G401.6 (cell line): ENCODE results near the gene NELFB.

ENCODE experiments used
- FAIRE-seq: peaks from 2 replicates; lab custom pipeline; 2012; peaks lifted over from hg19 to GRCh38; lab: Jason Lieb, UNC

Gene NELFB

GRCh38 chr9:137314561-137315560 lies 59.7 kb downstream of the NELFB start:
- no peak for FAIRE-seq

GRCh38 chr9:137315581-137316011 lies 60.5 kb downstream of the NELFB start:
- FAIRE-seq, result no peak

DNA sequence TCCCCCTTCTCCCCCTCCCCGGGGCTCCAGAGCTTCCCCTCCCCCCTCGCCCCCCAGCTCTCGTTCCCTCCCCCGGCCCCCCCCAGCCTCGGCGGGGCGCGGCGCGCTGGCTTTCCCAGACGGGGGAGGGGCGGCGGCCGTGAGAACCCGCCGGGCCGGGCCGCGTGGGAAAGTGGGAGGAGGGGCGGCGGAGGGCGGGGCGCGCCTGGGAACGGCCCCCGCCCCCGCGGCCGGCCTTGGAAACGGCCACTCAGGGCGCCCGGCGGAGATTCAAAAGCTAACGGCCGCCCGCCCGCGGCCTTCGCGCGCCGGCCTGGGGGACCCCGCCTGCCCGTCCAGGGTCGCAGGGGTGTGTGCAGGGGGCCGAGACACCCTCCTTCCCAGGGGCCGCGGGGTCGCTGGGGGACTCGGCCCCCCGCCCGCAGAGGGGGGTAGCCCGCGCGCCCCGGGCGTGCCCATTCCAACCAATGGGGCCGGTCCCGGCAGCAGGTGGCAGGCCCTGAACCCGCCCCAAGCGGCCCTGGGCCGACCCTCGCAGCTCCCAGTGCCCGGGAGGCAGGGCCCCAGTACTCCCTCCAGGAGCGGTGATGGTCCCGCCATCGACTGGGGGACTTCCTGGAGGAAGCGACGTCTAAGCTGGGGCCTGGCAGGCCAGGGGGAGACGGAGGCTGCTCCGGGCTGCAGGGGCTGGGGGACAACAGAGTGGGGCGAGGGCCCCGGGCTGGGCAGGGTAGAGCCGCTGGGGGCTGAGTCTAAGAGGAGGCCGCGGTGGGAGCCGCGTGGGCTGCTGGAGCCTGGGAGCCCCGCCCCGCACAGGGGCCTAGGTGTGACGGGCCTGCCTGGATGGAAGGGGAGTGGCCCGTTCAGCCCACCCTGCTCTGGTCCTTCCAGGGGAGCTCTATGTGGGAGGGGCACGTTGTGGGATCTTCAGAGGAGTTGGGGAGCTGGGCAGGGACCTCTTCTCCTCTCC lies 61.2 kb downstream of the NELFB start:
- no peak for FAIRE-seq

DNA sequence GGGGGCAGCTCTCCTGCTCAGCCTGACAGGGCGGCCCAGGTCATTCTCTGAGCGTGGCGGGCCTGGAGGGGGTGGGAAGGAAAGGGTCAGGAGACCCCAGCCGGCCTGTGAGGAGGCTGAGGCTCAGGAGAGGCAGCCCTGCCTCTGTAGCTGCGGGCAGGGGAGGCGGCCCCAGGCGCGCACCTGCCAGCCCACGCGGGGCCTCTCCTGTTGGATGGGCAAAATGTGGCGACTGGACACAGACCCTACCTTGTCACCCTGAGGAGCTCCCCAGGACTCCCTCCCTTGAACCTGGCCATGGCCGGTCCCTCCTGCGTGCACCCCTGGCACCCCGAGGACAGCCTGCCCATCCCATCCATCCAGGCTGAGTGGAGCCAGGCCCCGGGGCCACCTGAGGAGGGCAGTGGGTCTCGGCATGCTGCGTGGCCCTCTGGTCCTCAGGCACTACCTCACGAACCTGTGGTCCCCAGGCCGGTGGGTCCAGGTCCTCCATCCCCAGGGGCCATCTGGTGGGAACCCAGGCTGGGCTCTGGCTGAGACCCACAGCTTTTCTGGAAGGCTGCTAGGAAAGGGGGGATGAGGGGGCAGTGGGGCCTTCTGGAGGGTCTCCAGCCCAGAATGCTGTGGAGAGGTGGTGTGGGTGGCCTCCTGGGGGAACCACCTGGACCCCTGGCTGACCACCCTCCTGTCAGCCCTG lies 62.0 kb downstream of the NELFB start:
- FAIRE-seq, result no peak

DNA sequence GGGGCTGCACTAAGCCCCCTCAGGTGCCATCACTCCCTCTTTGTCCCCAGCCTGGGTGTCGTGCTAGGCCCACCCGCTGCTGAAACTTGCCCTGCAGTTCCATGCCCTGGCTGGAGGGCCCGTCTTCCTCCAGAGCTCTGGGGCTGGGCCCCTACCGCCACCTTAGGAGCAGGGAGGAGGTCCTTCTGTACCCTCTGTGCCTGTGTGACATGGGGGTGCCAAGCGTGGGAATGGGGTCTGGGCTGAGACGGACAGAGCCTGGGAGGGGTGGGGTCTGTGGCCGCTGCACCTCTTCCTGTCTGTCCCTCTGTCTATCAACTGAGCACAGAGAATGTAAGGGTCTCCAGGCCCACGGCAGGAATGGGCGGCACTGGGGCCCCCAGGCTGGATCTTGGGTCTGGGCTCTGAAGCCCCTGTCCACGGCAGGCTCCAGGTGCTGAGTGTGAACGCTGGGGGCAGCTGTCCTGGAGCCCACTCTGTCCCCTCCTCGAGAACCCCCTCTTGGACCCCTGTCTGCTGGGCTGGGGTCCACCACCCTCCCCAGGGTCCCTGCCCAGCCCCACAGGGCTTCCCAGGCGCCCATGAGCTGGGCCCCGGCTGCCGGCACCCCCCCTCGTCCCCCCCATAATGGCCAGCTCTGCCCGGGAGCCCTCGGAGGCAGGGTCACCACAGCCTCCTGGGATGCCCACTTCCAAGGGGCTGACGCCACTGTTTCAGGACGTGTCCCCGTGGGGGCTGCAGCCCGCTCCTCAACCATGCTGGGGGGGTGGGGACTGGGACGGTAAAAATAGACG lies 62.8 kb downstream of the NELFB start:
- no peak for FAIRE-seq

- no peak for FAIRE-seq
Observed at GRCh38 chr9:137318602-137319001, 63.5 kb downstream of the NELFB start.

DNA sequence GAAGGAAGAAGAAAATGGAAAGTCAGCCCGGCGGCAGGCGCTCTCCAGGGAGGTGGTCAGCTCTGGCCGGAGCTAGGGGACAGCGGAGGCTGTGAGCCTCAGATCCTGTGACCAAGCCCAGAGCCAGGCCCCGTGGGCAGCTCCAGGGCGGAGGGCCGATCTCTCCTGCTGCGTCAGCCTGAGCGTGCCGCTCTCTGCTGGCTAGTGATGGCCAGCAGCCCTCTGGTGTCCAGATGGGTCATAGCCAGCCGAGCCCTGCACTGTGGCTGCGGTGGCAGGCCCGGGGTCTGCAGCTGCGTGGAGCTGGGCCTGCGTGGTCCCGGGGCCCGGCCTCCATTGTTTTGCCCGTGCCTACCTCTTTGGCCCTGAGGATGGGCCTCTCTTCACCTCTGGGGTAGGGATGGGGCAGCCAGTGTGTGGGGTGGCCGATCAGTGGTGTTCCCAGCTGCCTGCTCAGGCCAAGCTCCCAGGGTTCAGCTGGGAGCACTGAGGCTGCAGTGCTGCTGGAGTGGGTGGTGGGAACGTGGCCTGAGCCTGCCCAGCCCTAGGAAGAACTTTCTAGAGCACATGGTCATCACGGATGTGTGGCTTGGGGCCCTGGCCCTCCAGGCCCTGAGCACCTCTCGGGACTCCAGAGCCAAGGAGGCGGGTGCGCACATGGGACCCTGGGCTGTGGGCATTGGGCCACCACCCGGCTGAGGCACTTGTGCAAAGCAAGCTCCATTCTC lies 64.0 kb downstream of the NELFB start:
- FAIRE-seq, result no peak

DNA sequence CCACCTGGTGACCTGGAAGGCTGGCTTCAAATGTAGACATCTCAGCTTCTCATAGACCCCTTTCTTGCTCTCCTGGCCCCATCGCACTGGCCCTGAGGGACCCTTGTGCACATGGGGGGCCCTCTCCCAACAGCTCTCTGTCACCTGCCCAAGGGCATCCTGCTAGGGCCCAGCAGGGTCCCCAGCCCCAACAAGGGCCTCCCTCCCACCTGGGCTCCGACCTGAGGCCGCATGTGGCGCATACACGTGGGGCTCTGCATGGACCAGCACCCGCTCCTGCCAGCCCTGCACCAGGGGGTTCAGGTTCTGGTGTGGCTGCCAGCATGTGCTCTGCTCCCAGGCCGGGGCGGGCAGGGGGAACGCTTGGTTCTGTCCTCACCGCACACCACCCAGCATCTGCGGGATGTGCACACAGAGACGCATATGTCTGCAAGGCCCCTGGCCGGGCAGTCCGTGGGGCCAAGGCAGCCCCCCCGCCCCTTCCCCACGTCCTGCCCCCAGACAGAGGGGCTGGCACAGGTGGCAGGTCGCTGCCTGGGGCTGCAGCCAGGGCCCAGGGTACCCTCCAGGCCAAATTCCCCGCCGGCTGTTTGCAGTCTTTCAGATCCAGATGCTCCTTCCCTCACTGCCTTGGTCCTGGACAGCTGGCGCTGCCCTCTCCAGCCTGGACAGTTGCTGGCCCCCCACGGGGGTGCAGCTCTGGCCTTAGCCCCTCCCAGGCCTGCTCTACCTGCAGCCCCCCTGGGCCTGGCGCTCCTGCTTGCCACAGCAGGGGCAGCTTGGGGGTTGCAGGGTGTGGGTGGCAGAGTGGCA lies 64.8 kb downstream of the NELFB start:
- no peak for FAIRE-seq

DNA sequence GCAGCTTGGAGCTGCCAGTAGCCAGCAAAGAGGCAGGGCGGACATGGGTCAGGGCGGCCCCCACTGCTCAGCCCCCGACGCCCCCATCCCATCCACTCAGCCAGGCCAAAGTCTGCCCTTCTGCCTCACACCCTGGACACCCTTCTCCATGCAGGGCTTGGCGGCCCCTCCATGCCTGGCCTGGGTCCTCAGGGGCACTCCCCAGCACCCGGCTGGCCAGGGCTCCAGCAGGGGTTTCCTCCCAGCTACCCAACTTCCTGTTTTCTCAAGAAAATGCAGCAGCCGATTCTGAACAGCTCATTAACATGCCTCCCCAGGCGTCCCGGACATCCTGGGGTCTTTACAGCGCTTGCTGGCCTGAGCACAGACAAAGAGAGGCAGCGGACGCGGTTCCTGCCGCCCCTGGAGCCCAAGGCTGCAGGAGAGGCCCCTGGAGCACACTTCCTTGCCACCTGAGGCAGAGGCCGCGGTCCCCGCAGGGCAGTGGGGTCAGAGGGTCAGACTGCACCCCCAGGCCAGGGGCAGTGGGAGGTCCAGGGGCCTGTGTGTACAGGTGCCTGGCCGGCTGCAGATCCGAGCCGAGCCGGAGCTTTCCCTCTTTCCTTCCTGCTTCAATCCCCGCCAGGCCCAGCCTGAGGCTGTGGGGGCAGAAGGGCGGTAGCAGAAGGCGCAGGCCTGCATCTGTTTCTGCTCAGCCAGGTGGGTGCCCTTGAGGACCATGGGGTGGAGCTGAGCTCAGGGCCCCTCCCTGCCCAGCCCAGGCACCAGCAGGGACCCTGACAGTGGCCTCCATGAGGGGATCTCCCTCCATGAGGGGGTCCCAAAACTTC lies 65.6 kb downstream of the NELFB start:
- no peak for FAIRE-seq

GRCh38 chr9:137321726-137322361 lies 66.7 kb downstream of the NELFB start:
- FAIRE-seq, result no peak
